ENCODE data around the gene OAS2. TPM values are rescaled to one million over a fixed set of nuclear protein-coding genes. Genes with fewer than 3 reads are reported as not detected.
A peak's percentile ranks its signal among the peaks of the same experiment; 100 is the strongest.
"Not testable (repeated sequence)": the region's sequence is repeated elsewhere in the genome, so short reads cannot be mapped to it uniquely, and the experiment has no call there.

Gene OAS2
- total RNA-seq, 2 experiments from 2014 or later: 244 to 245 TPM

DNA sequence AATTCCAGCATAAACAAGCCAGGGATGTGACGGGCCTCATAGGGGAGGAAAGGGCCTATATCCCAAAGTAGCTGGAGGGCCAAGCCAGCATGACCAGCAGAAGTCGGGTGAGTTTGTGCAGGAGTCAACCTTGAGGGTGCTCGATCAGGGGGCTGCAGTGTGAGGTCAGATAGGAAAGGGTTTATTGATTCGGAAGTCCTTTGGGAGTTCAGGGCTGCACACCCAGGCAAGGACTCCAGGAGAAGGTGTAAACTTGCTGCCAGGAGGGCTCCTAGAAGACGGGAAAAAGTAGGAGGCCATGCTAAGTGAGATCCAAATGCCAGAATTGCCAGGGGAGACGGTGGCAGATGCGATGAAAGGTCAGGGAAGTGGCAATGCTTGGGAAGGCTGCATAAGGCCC, 3.4 kb upstream of the OAS2 start:
- no peak for ATAC-seq (ENCODE audit: low read depth)
- H3K9me3 Mint-ChIP-seq: no peaks in the 10 kb centered on the region
- no peak for DNase-seq
- H3K4me1 Mint-ChIP-seq: peaks cover 20% of the 10 kb centered on the region
- POLR2A ChIA-PET: interaction anchor here (0.9 to 6.9 kb wide), 4 partner anchors 11 to 69 kb away, joined by 3 to 187 read pairs (median 3); partner anchors contain the start of gene OAS1
- H3K27ac Mint-ChIP-seq: peak overlapping the region; percentile 17
- H3K36me3 Mint-ChIP-seq: peaks cover 46% of the 10 kb centered on the region
- no peak overlapping the region for H3K4me3 Mint-ChIP-seq
- H3K27me3 Mint-ChIP-seq: no peaks in the 10 kb centered on the region

DNA sequence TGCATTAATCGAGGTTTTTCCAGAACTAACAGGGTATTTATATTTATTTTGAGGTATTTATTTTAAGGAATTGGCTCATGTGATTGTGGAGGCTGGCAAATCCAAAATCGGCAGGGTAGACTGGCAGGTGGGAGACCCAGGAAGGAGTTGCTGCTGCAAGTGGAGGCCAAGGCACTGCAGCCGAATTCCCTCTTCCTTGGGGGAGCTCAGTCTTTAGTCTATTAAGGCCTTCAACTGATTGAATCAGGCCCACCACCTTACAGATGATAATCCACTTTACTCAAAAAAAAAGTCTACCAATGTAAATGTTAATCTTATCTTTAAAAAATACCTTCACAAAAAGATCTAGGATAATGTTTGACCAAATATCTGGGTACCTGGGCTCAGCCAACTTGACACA, 1.2 kb upstream of the OAS2 start:
- Mint-ChIP-seq H3K4me1 (peaks cover 32% of the 10 kb centered on the region), H3K27me3 (no peaks in the 10 kb centered on the region), H3K4me3 (peak overlapping the region; percentile 88), H3K9me3 (peaks cover 5% of the 10 kb centered on the region), H3K36me3 (peaks cover 48% of the 10 kb centered on the region), H3K27ac (peak overlapping the region; percentile 100)
- DNase-seq (no peak), ATAC-seq (ENCODE audit: low read depth) (no peak)
- POLR2A ChIA-PET: interaction anchor here (1.6 to 6.9 kb wide), 7 partner anchors 13 to 231 kb away, joined by 4 to 187 read pairs (median 45); partner anchors contain the start of genes OAS1 and OAS3

DNA sequence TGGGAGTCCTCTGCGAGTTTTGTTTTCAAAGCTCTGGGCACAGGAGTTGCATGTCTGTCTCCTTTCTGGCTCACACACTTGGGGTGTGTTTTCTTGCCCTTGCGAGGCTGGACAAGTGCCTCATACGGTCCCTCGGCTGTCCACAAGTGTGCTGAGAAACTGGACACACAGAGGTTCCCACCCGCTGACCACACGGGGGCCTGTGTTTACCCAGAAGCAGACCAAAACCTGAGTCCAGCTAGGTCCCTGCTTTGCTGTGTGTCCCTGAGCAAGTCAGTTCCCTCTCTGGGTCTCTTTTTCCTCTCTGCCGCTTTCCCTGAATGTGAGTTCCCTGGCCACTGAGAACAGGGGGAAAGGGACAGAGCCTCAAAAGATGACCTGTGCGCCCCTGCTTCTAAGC, 678 bp upstream of the OAS2 start:
- Mint-ChIP-seq H3K27ac (peak overlapping the region; percentile 100), H3K36me3 (peaks cover 51% of the 10 kb centered on the region), H3K27me3 (no peaks in the 10 kb centered on the region), H3K4me3 (peak overlapping the region; percentile 88), H3K9me3 (peaks cover 10% of the 10 kb centered on the region), H3K4me1 (peaks cover 37% of the 10 kb centered on the region)
- peak; percentile 44 for DNase-seq
- no peak for ATAC-seq (ENCODE audit: low read depth)
- POLR2A ChIA-PET: interaction anchor here (0.6 to 6.9 kb wide), 21 partner anchors 8 to 964 kb away, joined by 3 to 187 read pairs (median 7); partner anchors contain the start of genes OAS1 and OAS3

DNA sequence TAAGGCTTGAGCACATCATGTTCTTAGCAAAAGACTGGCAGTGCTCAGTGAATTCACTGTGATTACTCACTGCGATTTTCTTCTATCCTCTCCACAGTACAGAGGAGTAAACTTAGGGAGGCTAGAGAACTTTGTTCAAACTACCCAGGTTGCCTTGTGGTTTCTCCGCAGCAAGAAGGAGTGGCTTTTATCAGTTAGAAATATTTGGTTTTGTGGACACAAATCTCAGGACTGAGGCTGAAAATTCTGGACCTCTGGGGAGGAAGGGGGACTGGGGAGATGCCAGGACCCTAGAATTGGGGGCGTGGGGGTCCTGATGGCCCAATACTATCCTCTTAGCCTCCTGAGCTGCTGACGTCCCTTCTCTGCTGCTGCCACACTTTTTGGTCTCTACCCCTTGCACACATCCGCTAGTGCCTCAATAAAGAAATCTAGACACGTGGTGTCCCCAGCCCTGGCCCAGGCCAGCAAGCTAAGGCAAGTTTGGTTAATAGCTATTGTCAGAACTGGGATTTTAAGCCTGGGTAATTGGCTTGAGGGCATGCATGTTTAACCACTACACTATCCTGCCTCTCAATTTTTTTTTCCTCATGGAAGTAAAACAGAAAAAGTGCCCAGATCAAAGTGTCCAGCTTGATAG, 842 bp downstream of the OAS2 start:
- peaks cover 58% of the 10 kb centered on the region for H3K36me3 Mint-ChIP-seq
- H3K4me1 Mint-ChIP-seq: peaks cover 44% of the 10 kb centered on the region
- H3K27me3 Mint-ChIP-seq: no peaks in the 10 kb centered on the region
- ATAC-seq (ENCODE audit: low read depth) (peak; percentile 43), DNase-seq (peak; percentile 60)
- POLR2A ChIA-PET: interaction anchor here (0.6 to 6.9 kb wide), 18 partner anchors 10 to 598 kb away, joined by 3 to 187 read pairs (median 6); partner anchors contain the start of genes OAS1 and OAS3
- H3K4me3 Mint-ChIP-seq: peak overlapping the region; percentile 88
- H3K27ac Mint-ChIP-seq: peak overlapping the region; percentile 100
- peaks cover 15% of the 10 kb centered on the region for H3K9me3 Mint-ChIP-seq

DNA sequence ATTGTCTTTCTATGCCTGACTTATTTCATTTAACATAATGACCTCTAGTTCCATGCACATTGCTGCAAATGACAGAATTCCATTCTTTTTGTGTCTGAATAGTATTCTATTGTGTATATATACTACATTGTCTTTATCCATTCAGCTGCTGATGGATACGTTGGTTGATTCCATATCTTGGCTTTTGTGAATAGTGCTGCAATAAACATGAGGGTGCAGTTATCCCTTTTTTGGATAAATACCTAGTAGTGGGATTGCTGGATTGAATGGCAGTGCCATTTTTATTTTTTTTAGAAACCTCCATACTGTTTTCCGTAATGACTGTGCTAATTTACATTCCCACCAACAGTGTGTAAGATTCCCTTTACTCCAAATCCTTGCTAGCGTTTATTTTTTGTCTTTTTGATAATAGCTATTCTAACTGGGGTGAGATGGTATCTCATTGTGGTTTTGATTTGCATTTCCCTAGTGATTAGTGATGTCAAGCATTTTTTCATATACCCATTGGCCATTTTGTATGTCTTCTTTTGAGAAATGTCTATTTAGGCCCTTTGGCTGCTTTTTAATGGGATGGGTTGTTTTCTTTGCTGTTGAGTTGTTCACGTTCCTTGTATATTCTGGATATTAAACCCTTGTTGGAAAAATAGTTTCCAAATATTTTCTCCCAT, 2.3 kb downstream of the OAS2 start:
- Mint-ChIP-seq H3K36me3 (peaks cover 72% of the 10 kb centered on the region), H3K4me1 (peaks cover 58% of the 10 kb centered on the region), H3K9me3 (peaks cover 25% of the 10 kb centered on the region), H3K27ac (peak overlapping the region; percentile 100), H3K27me3 (no peaks in the 10 kb centered on the region), H3K4me3 (peak overlapping the region; percentile 88)
- no peak for DNase-seq
- POLR2A ChIA-PET: interaction anchor here (1.1 to 6.9 kb wide), 2 partner anchors 43 to 75 kb away, joined by 5 to 187 read pairs; partner anchors contain the start of gene OAS1
- ATAC-seq (ENCODE audit: low read depth): no peak

DNA sequence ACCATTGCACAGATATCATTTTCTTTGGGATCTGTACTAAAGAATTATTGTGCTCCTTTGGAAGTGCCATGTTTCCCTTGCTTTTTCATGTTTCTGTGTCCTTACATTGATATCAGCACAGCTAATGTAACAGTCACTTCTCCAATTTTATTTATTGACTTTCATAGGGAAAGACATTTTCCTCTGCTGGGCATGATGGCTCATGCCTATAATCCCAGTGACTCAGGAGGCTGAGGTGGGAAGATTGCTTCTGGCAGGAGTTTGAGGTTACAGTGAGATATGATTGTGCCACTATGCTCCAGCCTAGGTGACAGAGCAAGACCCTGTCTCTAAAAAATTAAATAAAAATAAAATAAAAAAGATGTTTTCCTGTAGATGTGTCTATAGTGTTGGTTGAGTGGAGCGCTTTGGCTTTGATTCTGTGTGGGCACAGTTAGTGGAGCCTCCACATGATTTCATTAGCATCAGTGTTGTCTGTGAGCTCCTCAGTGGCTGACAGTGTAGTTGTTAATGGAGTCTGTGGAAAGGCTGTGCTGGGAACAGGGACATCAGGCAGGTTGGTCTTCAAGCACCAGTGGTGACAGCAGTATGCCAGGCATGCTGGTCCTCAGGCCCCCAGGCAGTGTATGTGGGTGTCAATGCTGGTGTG, 7.4 kb downstream of the OAS2 start:
- DNase-seq (no peak), ATAC-seq (ENCODE audit: low read depth) (no peak)
- Mint-ChIP-seq H3K27me3 (no peaks in the 10 kb centered on the region), H3K4me3 (peak overlapping the region; percentile 33), H3K4me1 (peaks cover 82% of the 10 kb centered on the region), H3K9me3 (peaks cover 25% of the 10 kb centered on the region), H3K27ac (peak overlapping the region; percentile 59), H3K36me3 (peaks cover 99% of the 10 kb centered on the region)
- POLR2A ChIA-PET: interaction anchor here (1.4 kb wide), 1 partner anchor 77 kb away, joined by 5 read pairs; no protein-coding TSS in a partner anchor

DNA sequence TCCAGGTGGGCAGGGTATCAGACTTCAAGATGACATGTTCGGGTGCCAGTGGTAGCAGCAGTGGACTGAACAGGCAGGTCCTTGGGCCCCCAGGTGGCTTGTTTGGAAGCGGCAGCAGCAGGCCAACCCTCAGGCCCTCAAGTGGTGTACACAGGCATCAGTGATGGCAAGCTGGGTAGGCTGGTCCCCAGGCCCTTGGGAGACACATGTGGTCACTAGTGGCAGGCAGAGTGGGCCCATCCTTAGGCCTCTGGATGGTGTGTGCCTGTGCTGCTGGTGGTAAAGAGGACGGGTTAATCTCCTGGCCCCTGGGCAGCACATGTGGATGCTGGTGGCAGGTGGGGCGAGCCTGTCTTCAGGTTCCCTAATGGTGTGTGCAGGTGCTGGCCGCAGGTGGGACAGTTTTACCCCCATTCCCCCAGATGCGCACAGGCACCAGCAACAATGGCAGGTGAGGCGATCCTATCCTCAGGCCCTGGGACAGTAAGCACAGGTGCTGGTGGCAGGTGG, 8.0 kb downstream of the OAS2 start:
- Mint-ChIP-seq H3K4me1 (peaks cover 81% of the 10 kb centered on the region), H3K9me3 (peaks cover 27% of the 10 kb centered on the region), H3K27ac (peak overlapping the region; percentile 59), H3K27me3 (no peaks in the 10 kb centered on the region), H3K36me3 (peaks cover 99% of the 10 kb centered on the region), H3K4me3 (peak overlapping the region; percentile 33)
- ATAC-seq (ENCODE audit: low read depth) (no peak), DNase-seq (no peak)
- POLR2A ChIA-PET: interaction anchor here (8.0 kb wide), 1 partner anchor 8 kb away, joined by 114 read pairs; the partner anchor contains the start of gene OAS2

DNA sequence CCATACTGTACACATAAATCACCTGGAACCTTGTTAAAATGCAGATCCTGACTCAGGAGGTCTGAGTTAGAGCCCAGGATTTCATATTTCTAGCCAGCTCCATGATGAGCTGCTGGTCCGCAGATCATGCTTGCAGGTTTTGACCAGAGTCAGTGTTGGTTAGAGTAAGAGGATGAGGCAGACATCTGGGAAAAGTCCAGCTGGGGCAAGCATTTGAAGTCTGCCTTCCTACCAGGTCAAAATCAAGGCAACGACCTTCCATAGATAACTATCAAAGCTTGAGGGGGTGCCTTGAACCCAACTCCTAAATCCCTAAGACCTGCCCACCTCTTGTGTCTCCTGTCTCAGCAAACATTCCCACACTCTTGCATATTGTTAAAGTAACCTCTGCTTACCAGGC, 9.2 kb downstream of the OAS2 start:
- POLR2A ChIA-PET: interaction anchor here (1.2 to 8.0 kb wide), 4 partner anchors 9 to 81 kb away, joined by 3 to 114 read pairs (median 9); partner anchors contain the start of genes OAS1, OAS2 and OAS3
- DNase-seq (no peak), ATAC-seq (ENCODE audit: low read depth) (no peak)
- peaks cover 20% of the 10 kb centered on the region for H3K9me3 Mint-ChIP-seq
- H3K27me3 Mint-ChIP-seq: no peaks in the 10 kb centered on the region
- peaks cover 76% of the 10 kb centered on the region for H3K4me1 Mint-ChIP-seq
- H3K36me3 Mint-ChIP-seq: peaks cover 99% of the 10 kb centered on the region
- no peak overlapping the region for H3K4me3 Mint-ChIP-seq
- peak overlapping the region; percentile 74 for H3K27ac Mint-ChIP-seq

DNA sequence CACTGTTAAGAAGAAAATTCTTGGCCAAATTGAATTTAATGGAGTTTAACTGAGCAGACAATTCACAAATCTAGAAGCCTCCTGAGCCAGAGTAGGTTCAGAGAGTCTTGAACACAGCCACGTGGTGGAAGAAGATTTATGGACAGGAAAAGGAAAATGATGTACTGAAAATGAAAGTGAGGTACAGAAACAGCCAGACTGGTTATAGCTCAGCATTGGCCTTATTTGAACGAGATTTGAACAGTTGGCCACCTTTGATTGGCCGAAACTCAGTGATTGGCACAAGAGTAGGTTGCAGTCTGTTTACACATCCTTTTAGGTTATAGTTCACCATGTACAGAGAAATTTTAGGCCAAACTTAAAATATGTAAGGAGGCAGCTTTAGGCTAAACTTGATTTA, 9.9 kb downstream of the OAS2 start:
- no peaks in the 10 kb centered on the region for H3K27me3 Mint-ChIP-seq
- H3K9me3 Mint-ChIP-seq: peaks cover 17% of the 10 kb centered on the region
- DNase-seq (no peak), ATAC-seq (ENCODE audit: low read depth) (peak; percentile 77)
- POLR2A ChIA-PET: interaction anchor here (0.6 to 8.0 kb wide), 5 partner anchors 10 to 86 kb away, joined by 3 to 114 read pairs (median 4); partner anchors contain the start of genes OAS1, OAS2 and OAS3
- peak overlapping the region; percentile 74 for H3K27ac Mint-ChIP-seq
- peaks cover 75% of the 10 kb centered on the region for H3K4me1 Mint-ChIP-seq
- peak overlapping the region; percentile 13 for H3K4me3 Mint-ChIP-seq
- peaks cover 98% of the 10 kb centered on the region for H3K36me3 Mint-ChIP-seq

DNA sequence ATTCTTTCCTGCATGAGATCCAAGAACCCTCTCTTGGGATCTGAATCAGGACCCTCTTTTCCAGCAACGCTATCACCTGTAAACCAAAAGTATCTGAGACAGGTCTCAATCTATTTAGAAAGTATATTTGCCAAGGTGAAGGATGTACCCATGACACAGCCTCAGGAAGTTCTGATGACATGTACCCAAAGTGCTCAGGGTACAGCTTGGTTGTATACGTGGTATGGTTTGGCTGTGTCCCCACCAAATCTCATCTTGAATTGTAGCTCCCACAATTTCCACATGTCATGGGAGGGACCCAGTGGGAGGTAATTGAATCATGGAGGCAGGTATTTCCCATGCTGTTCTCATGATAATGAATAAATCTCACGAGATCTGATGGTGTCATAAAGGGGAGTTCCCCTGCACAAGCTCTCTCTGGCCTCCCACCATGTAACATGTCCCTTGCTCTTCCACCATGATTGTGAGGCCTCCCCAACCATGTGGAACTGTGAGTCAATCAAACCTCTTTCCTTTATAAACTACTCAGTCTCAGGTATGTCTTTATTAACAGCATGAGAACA, 10.6 kb downstream of the OAS2 start:
- not testable (repeated sequence) for H3K27me3 Mint-ChIP-seq; ATAC-seq (ENCODE audit: low read depth); DNase-seq; H3K4me3 Mint-ChIP-seq
- H3K4me1 Mint-ChIP-seq: peaks cover 72% of the 10 kb centered on the region
- H3K27ac Mint-ChIP-seq: peak overlapping the region; percentile 74
- POLR2A ChIA-PET: interaction anchor here (0.6 to 8.0 kb wide), 6 partner anchors 10 to 89 kb away, joined by 3 to 114 read pairs (median 4); partner anchors contain the start of genes OAS1, OAS2 and OAS3
- peaks cover 15% of the 10 kb centered on the region for H3K9me3 Mint-ChIP-seq
- H3K36me3 Mint-ChIP-seq: peaks cover 96% of the 10 kb centered on the region

DNA sequence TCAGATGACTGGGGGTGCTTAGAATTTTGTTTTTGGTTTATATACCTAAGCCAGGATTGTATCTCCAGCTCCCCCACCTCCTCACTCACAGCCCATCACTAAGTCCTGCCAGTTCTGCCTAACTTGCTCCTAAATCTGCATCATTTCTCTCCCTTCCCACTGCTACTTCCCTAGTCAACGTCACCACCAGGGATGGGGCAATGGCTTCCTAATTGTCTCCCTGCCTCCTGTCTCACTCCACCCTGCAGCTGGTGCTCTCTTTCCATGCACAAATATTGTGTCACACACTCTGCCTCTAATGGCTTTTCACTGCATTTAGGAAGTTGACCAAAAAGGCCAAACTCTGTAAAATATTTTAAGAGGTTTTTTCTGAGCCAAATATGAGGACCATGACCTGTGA, 11.5 kb downstream of the OAS2 start:
- ATAC-seq (ENCODE audit: low read depth) (no peak), DNase-seq (no peak)
- Mint-ChIP-seq H3K36me3 (peaks cover 91% of the 10 kb centered on the region), H3K4me3 (no peak overlapping the region), H3K4me1 (peaks cover 67% of the 10 kb centered on the region), H3K27me3 (no peaks in the 10 kb centered on the region), H3K9me3 (peaks cover 9% of the 10 kb centered on the region), H3K27ac (peak overlapping the region; percentile 67)
- POLR2A ChIA-PET: interaction anchor here (0.6 to 8.0 kb wide), 3 partner anchors 11 to 100 kb away, joined by 3 to 114 read pairs (median 3); partner anchors contain the start of genes OAS1 and OAS2

Data from activated naive CD8-positive, alpha-beta T cell treated with anti-CD3 and anti-CD28 coated beads, Interleukin-2, amount 10 ng/mL, durations not matched to agents 7 days and 5 days (primary cell).